WTC11 (cell line): ENCODE data around the gene PPA2. TPM values are rescaled to one million over a fixed set of nuclear protein-coding genes. Genes with fewer than 3 reads are reported as not detected.

Source experiments
- ATAC-seq: fragments of 200-7000 bp; cut with Tn5 transposase; 2 replicates; pipeline ENCODE4 v1.10.0; 2021; ENCODE audit warnings: mild to moderate bottlenecking, moderate library complexity
- CTCF ChIA-PET: fragments of 300-600 bp; sonication (Branson Sonifier 250); formaldehyde crosslinking; loops from one replicate; lab custom pipeline; 2021; ENCODE audit warnings: antibody characterized with exemption; lab: Charles Lee
- POLR2A ChIA-PET: fragments of 350-600 bp; sonication (Branson Sonifier 250); formaldehyde crosslinking; loops from one replicate; lab custom pipeline; 2021; ENCODE audit warnings: antibody characterized with exemption; lab: Charles Lee
- DNase-seq: peaks from one replicate; pipeline ENCODE4 v3.0.0; 2021; ENCODE audit warnings: low spot score
- H3K27ac Mint-ChIP-seq: 2 replicates; pipeline ENCODE4 v1.8.0; 2021; ENCODE audit warnings: mixed read lengths
- H3K27me3 Mint-ChIP-seq: 2 replicates; pipeline ENCODE4 v1.8.0; 2021; ENCODE audit warnings: low read depth, mild to moderate bottlenecking, moderate library complexity, mixed read lengths
- H3K36me3 Mint-ChIP-seq: 2 replicates; pipeline ENCODE4 v1.8.0; 2021; ENCODE audit warnings: mixed read lengths
- H3K4me1 Mint-ChIP-seq: 2 replicates; pipeline ENCODE4 v1.8.0; 2022; ENCODE audit warnings: mixed read lengths
- H3K4me3 Mint-ChIP-seq: 2 replicates; pipeline ENCODE4 v1.8.0; 2021; ENCODE audit warnings: mild to moderate bottlenecking, moderate library complexity, mixed read lengths
- H3K9me3 Mint-ChIP-seq: 2 replicates; pipeline ENCODE4 v1.8.0; 2021; ENCODE audit warnings: mixed read lengths
- AFF4 ChIP-seq: sonication (generic); formaldehyde crosslinking; IDR thresholded peaks from 2 replicates; pipeline ENCODE4 v1.8.1; 2023; ENCODE audit warnings: mild to moderate bottlenecking, missing genetic modification reagents, borderline replicate concordance
- ATF1 ChIP-seq: sonication (generic); formaldehyde crosslinking; IDR thresholded peaks from 2 replicates; pipeline ENCODE4 v1.8.1; 2023; ENCODE audit warnings: mild to moderate bottlenecking, moderate library complexity, missing genetic modification reagents
- ATF2 ChIP-seq: sonication (generic); formaldehyde crosslinking; IDR thresholded peaks from 2 replicates; pipeline ENCODE4 v1.8.1; 2022; ENCODE audit warnings: low read depth, missing genetic modification reagents, borderline replicate concordance
- CREB1 ChIP-seq: sonication (generic); formaldehyde crosslinking; IDR thresholded peaks from 2 replicates; pipeline ENCODE4 v1.8.0; 2023; ENCODE audit warnings: mild to moderate bottlenecking, missing genetic modification reagents
- E2F5 ChIP-seq: sonication (generic); formaldehyde crosslinking; IDR thresholded peaks from 2 replicates; pipeline ENCODE4 v1.8.1; 2022; ENCODE audit warnings: mild to moderate bottlenecking, moderate library complexity, missing genetic modification reagents
- ERG ChIP-seq: fragments of 250-450 bp; sonication (Bioruptor Pico); IDR thresholded peaks from 2 replicates; pipeline ENCODE4 v1.8.0; 2021; ENCODE audit warnings: mild to moderate bottlenecking
- ESRRA ChIP-seq: sonication (generic); formaldehyde crosslinking; IDR thresholded peaks from 2 replicates; pipeline ENCODE4 v1.8.1; 2022; ENCODE audit warnings: mild to moderate bottlenecking, missing genetic modification reagents, borderline replicate concordance
- FOXK1 ChIP-seq: sonication (generic); formaldehyde crosslinking; IDR thresholded peaks from 2 replicates; pipeline ENCODE4 v1.8.0; 2022; ENCODE audit warnings: mild to moderate bottlenecking, moderate library complexity, missing genetic modification reagents
- GTF2I ChIP-seq: fragments of 250-450 bp; sonication (Bioruptor Pico); conservative IDR thresholded peaks from 2 replicates; pipeline ENCODE4 v1.4.0; 2021; ENCODE audit warnings: mild to moderate bottlenecking
- IRF1 ChIP-seq: sonication (generic); formaldehyde crosslinking; IDR thresholded peaks from 2 replicates; pipeline ENCODE4 v1.8.0; 2023; ENCODE audit warnings: missing genetic modification reagents
- KAT7 ChIP-seq: sonication (generic); formaldehyde crosslinking; IDR thresholded peaks from 2 replicates; pipeline ENCODE4 v1.8.1; 2023; ENCODE audit warnings: missing genetic modification reagents, mild to moderate bottlenecking, borderline replicate concordance
- MAX ChIP-seq: sonication (generic); formaldehyde crosslinking; IDR thresholded peaks from 2 replicates; pipeline ENCODE4 v1.8.0; 2022; ENCODE audit warnings: mild to moderate bottlenecking, missing genetic modification reagents
- MXD4 ChIP-seq: fragments of 250-450 bp; sonication (Bioruptor Pico); IDR thresholded peaks from 2 replicates; pipeline ENCODE4 v1.8.0; 2021; ENCODE audit warnings: mild to moderate bottlenecking, moderate library complexity, borderline replicate concordance
- NFYB ChIP-seq: sonication (generic); formaldehyde crosslinking; conservative IDR thresholded peaks from 2 replicates; pipeline ENCODE4 v1.8.0; 2022; ENCODE audit warnings: low read depth, missing genetic modification reagents
- OVOL2 ChIP-seq: fragments of 250-450 bp; sonication (Bioruptor Pico); IDR thresholded peaks from 2 replicates; pipeline ENCODE4 v1.9.0; 2021; ENCODE audit warnings: mild to moderate bottlenecking, borderline replicate concordance
- PRRX2 ChIP-seq: fragments of 250-450 bp; sonication (Bioruptor Pico); IDR thresholded peaks from 2 replicates; pipeline ENCODE4 v1.8.0; 2021; ENCODE audit warnings: mild to moderate bottlenecking
- TEAD1 ChIP-seq: sonication (generic); formaldehyde crosslinking; IDR thresholded peaks from 2 replicates; pipeline ENCODE4 v1.8.0; 2022; ENCODE audit warnings: mild to moderate bottlenecking, missing genetic modification reagents
- TP53 ChIP-seq: sonication (generic); formaldehyde crosslinking; IDR thresholded peaks from 2 replicates; pipeline ENCODE4 v1.8.1; 2023; ENCODE audit warnings: mild to moderate bottlenecking, missing genetic modification reagents
- ZBTB43 ChIP-seq: sonication (generic); formaldehyde crosslinking; IDR thresholded peaks from 2 replicates; pipeline ENCODE4 v1.8.1; 2023; ENCODE audit warnings: mild to moderate bottlenecking, missing genetic modification reagents
- ZNF423 ChIP-seq: fragments of 250-450 bp; sonication (Bioruptor Pico); IDR thresholded peaks from 2 replicates; pipeline ENCODE4 v2.1.2; 2022; ENCODE audit warnings: mild to moderate bottlenecking, moderate library complexity
- ZNF512 ChIP-seq: sonication (generic); formaldehyde crosslinking; IDR thresholded peaks from 2 replicates; pipeline ENCODE4 v1.8.1; 2022; ENCODE audit warnings: missing genetic modification reagents, borderline replicate concordance
- total RNA-seq: library from RNA; stranded (reverse); gene quantifications from 3 replicates; pipeline ENCODE4 v1.2.3, GENCODE V29; 2021

Gene PPA2
- total RNA-seq, 1 experiment from 2014 or later: 50.8 TPM

- TF ChIP-seq E2F5 (no peak), IRF1 (CRISPR knock-in tag) (no peak)
These were observed 74.2 kb downstream of the PPA2 start (continued) for GRCh38 chr4:105399532-105400161.

GRCh38 chr4:105392858-105393257 is 81.0 kb downstream of the PPA2 start:
- no peaks in the 10 kb centered on the region for H3K27me3 Mint-ChIP-seq
- H3K36me3 Mint-ChIP-seq: peaks cover 5% of the 10 kb centered on the region
- H3K9me3 Mint-ChIP-seq: no peaks in the 10 kb centered on the region
- TF ChIP-seq ATF1 (no peak), ERG (no peak), MAX (CRISPR knock-in tag) (no peak), PRRX2 (no peak), CREB1 (CRISPR knock-in tag) (no peak), AFF4 (CRISPR knock-in tag) (no peak), KAT7 (CRISPR knock-in tag) (no peak), MXD4 (no peak), TEAD1 (CRISPR knock-in tag) (no peak), ZNF512 (CRISPR knock-in tag) (no peak), ZBTB43 (CRISPR knock-in tag) (no peak), ZNF423 (CRISPR knock-in tag) (no peak), ESRRA (no peak), TP53 (no peak), ATF2 (CRISPR knock-in tag) (no peak), NFYB (no peak), FOXK1 (CRISPR knock-in tag) (no peak), GTF2I (no peak), OVOL2 (CRISPR knock-in tag) (no peak)
- H3K4me3 Mint-ChIP-seq: no peak overlapping the region
- ChIA-PET CTCF (no interaction called here), POLR2A (no interaction called here)
- DNase-seq (no peak), ATAC-seq (no peak)
- no peak overlapping the region for H3K27ac Mint-ChIP-seq
- peaks cover 3% of the 10 kb centered on the region; the same call in 1 of the 2 replicates for H3K4me1 Mint-ChIP-seq
